Ishikawa (cell line): ENCODE measurements around the gene AKAP9.

Source experiments
- CEBPB ChIP-seq: IDR thresholded peaks from 2 replicates; pipeline ENCODE4 v1.6.1; 2012
- EGR1 ChIP-seq: IDR thresholded peaks from 2 replicates; pipeline ENCODE4 v1.6.1; 2012
- FOXM1 ChIP-seq: IDR thresholded peaks from 2 replicates; pipeline ENCODE4 v1.6.1; 2012; ENCODE audit warnings: low read depth, borderline replicate concordance
- NFIC ChIP-seq: IDR thresholded peaks from 2 replicates; pipeline ENCODE4 v1.6.1; 2012
- REST ChIP-seq: IDR thresholded peaks from 2 replicates; pipeline ENCODE4 v1.6.1; 2012; ENCODE audit warnings: low read depth, mild to moderate bottlenecking
- TAF1 ChIP-seq: IDR thresholded peaks from 2 replicates; pipeline ENCODE4 v1.6.1; 2012; ENCODE audit warnings: low read depth, mild to moderate bottlenecking

DNA sequence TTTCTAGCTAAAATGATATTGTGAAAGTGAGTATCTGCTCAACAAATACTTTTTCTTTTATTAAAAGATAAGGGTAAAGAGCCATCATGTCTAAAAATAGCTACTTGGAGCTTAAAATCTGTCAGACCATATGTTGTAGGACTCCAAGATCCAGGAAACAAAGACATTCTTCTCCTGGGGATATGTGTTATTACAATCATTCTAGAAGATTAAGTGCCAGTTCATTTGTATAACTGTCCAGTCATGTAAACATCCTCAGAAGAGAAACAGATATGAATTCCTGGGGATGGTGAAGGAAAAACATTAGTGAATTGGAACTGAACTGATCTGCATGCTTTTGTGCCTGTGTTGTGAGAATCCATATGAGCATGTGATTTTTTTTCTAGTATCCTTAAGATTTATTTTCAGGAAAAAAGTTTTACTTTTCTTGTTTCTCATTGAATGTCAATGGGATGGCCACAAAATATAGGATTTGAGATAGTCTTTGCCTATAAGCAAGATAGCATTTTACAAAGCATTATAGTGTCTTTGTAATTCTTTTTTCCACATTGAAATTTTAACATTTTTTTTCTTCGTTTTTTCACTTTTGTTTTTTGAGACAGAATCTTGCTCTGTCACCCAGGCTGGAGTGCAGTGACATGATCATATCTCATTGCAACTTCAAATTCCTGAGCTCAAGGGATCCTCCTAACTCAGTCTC lies 45.7 kb upstream of the AKAP9 start:
- no peak for TF ChIP-seq NFIC
- TF ChIP-seq EGR1 = no peak
- no peak for TF ChIP-seq TAF1
- no peak for TF ChIP-seq FOXM1
- no peak for TF ChIP-seq REST
- no peak for TF ChIP-seq CEBPB
